ENCODE measurements around the gene REPS1. TPM values are rescaled to one million over a fixed set of nuclear protein-coding genes. Genes with fewer than 3 reads are reported as not detected.

REPS1 gene
- total RNA-seq, 4 donors from 2014 or later = 30.8 to 60.3 (median 43.2) TPM

GRCh38 chr6:138981416-138981815, 6.6 kb downstream of the REPS1 start:
- peaks cover 8 to 77% (median 21%) of the 10 kb centered on the region in 3 donors for H3K4me1 ChIP-seq

GRCh38 chr6:138979813-138980668, 8.0 kb downstream of the REPS1 start:
- H3K4me3 ChIP-seq = no peak overlapping the region
- 88 to 92% methylated on average over 5 of the region's 5 CpGs for WGBS, 2 donors
- intact Hi-C loops (cut with DNase I) = loop anchor here (10.0 kb wide), 1 partner anchor 165 kb away; no protein-coding TSS in a partner anchor
- H3K27ac ChIP-seq = no peak overlapping the region
- H3K36me3 ChIP-seq = no peaks in the 10 kb centered on the region
- no peaks in the 10 kb centered on the region for H3K9me3 ChIP-seq
- no peaks in the 10 kb centered on the region for H3K27me3 ChIP-seq
- no peak for DNase-seq
- peaks cover 7 to 69% (median 17%) of the 10 kb centered on the region in 3 donors for H3K4me1 ChIP-seq
- TF ChIP-seq POLR2A (IDR thresholded peaks at IDR 0.05) (no peak), CTCF (IDR thresholded peaks at IDR 0.05) (no peak)

More at GRCh38 chr6:138981416-138981815, 6.6 kb downstream of the REPS1 start:
- H3K36me3 ChIP-seq = no peaks in the 10 kb centered on the region
- whole genome bisulfite sequencing, 2 donors = 53 to 62% methylated on average over 2 of the region's 2 CpGs
- H3K27ac ChIP-seq = no peak overlapping the region
- TF ChIP-seq CTCF (IDR thresholded peaks at IDR 0.05) = no peak
- TF ChIP-seq POLR2A (IDR thresholded peaks at IDR 0.05) = no peak
- no peaks in the 10 kb centered on the region for H3K27me3 ChIP-seq
- H3K9me3 ChIP-seq = no peaks in the 10 kb centered on the region
- intact Hi-C loops (cut with DNase I) = loop anchor here (10.0 kb wide), 1 partner anchor 167 kb away; no protein-coding TSS in a partner anchor
- no peak overlapping the region for H3K4me3 ChIP-seq
- DNase-seq = no peak

- DNase-seq = no peak
- H3K4me1 ChIP-seq = peaks cover 7 to 69% (median 14%) of the 10 kb centered on the region in 3 donors
- intact Hi-C loops (cut with DNase I) = no loop called here
Measured at GRCh38 chr6:138979365-138979764, 8.7 kb downstream of the REPS1 start.

GRCh38 chr6:138978229-138978628, 9.8 kb downstream of the REPS1 start:
- Histone ChIP-seq H3K36me3 (no peaks in the 10 kb centered on the region), H3K9me3 (no peaks in the 10 kb centered on the region), H3K4me1 (peaks cover 9 to 61% (median 10%) of the 10 kb centered on the region in 3 donors), H3K4me3 (no peak overlapping the region), H3K27ac (no peak overlapping the region), H3K27me3 (no peaks in the 10 kb centered on the region)
- no peak for DNase-seq
- TF ChIP-seq CTCF (IDR thresholded peaks at IDR 0.05) (no peak), POLR2A (IDR thresholded peaks at IDR 0.05) (no peak)
- 85 to 92% methylated on average over 4 of the region's 4 CpGs for WGBS, 2 donors
- intact Hi-C loops (cut with DNase I) = no loop called here

More at GRCh38 chr6:138979365-138979764, 8.7 kb downstream of the REPS1 start:
- Histone ChIP-seq H3K36me3 (no peaks in the 10 kb centered on the region), H3K27me3 (no peaks in the 10 kb centered on the region), H3K9me3 (no peaks in the 10 kb centered on the region), H3K27ac (no peak overlapping the region), H3K4me3 (no peak overlapping the region)
- 72 to 83% methylated on average over 2 of the region's 2 CpGs for WGBS, 2 donors
- no peak for TF ChIP-seq POLR2A (IDR thresholded peaks at IDR 0.05)
- no peak for TF ChIP-seq CTCF (IDR thresholded peaks at IDR 0.05)

GRCh38 chr6:138977646-138978167, 10.3 kb downstream of the REPS1 start:
- 60 to 72% methylated on average over 1 of the region's 1 CpG for whole genome bisulfite sequencing, 2 donors

More at GRCh38 chr6:138977646-138978167, 10.3 kb downstream of the REPS1 start:
- TF ChIP-seq CTCF (IDR thresholded peaks at IDR 0.05) = no peak
- TF ChIP-seq POLR2A (IDR thresholded peaks at IDR 0.05) = no peak
- DNase-seq = no peak
- H3K27me3 ChIP-seq = no peaks in the 10 kb centered on the region
- H3K9me3 ChIP-seq = no peaks in the 10 kb centered on the region
- intact Hi-C loops (cut with DNase I) = no loop called here
- H3K4me1 ChIP-seq = peaks cover 9 to 61% (median 13%) of the 10 kb centered on the region in 3 donors
- H3K36me3 ChIP-seq = no peaks in the 10 kb centered on the region
- H3K4me3 ChIP-seq = no peak overlapping the region
- H3K27ac ChIP-seq = no peak overlapping the region
